ENCODE measurements around the gene LIMK2.

- TF ChIP-seq CTCF (IDR thresholded peaks at IDR 0.05; ENCODE audit: low read length) (no peak), EZH2phosphoT487 (IDR thresholded peaks at IDR 0.05; ENCODE audit: low read length) (no peak)
Observed at GRCh38 chr22:31302006-31302405, 89.9 kb downstream of the LIMK2 start.
